Astrocyte of the cerebellum (primary cell): ENCODE results near the gene DOCK3.

Experiments used
- DNase-seq: peaks from one replicate; pipeline ENCODE4 v3.0.0-alpha.2; 2011; ENCODE audit warnings: low read depth
- H3K4me3 ChIP-seq: 2 replicates; pipeline ENCODE4 v1.5.1; 2011; ENCODE audit warnings: mild to moderate bottlenecking, low read depth, low read length, moderate library complexity
- CTCF ChIP-seq: IDR thresholded peaks from 2 replicates; pipeline ENCODE4 v1.5.1; 2012; ENCODE audit warnings: low read length, low read depth, moderate library complexity, mild to moderate bottlenecking; ENCODE audit errors: missing control alignments
- in situ Hi-C: cut with HindIII; loops from 2 replicates; pipeline ENCODE4 v1.10.0; 2017; ENCODE audit warnings: low sequenced_read_pairs

Gene DOCK3

GRCh38 chr3:50986726-50987125 lies 312.0 kb downstream of the DOCK3 start:
- DNase-seq, result no peak
- in situ Hi-C loops, result no loop called here
- no peak overlapping the region for H3K4me3 ChIP-seq
- TF ChIP-seq CTCF, result no peak

GRCh38 chr3:50994537-50994936 lies 319.8 kb downstream of the DOCK3 start:
- no peak overlapping the region for H3K4me3 ChIP-seq
- no peak for TF ChIP-seq CTCF
- in situ Hi-C loops, result no loop called here
- no peak for DNase-seq

GRCh38 chr3:50995085-50995824 lies 320.5 kb downstream of the DOCK3 start:
- in situ Hi-C loops, result no loop called here
- no peak overlapping the region for H3K4me3 ChIP-seq
- DNase-seq, result no peak
- no peak for TF ChIP-seq CTCF

- no peak for DNase-seq
- in situ Hi-C loops, result no loop called here
- no peak overlapping the region for H3K4me3 ChIP-seq
- no peak for TF ChIP-seq CTCF
Observed at GRCh38 chr3:51002495-51002894, 327.8 kb downstream of the DOCK3 start.

GRCh38 chr3:51004235-51004634 lies 329.5 kb downstream of the DOCK3 start:
- H3K4me3 ChIP-seq, result no peak overlapping the region
- DNase-seq, result no peak
- in situ Hi-C loops, result no loop called here
- no peak for TF ChIP-seq CTCF

- DNase-seq, result no peak
- no peak overlapping the region for H3K4me3 ChIP-seq
- TF ChIP-seq CTCF, result no peak
- in situ Hi-C loops, result no loop called here
Observed at GRCh38 chr3:51024121-51024520, 349.4 kb downstream of the DOCK3 start.
